Measurements from ENCODE around the gene CEMIP.

The CEMIP gene

DNA sequence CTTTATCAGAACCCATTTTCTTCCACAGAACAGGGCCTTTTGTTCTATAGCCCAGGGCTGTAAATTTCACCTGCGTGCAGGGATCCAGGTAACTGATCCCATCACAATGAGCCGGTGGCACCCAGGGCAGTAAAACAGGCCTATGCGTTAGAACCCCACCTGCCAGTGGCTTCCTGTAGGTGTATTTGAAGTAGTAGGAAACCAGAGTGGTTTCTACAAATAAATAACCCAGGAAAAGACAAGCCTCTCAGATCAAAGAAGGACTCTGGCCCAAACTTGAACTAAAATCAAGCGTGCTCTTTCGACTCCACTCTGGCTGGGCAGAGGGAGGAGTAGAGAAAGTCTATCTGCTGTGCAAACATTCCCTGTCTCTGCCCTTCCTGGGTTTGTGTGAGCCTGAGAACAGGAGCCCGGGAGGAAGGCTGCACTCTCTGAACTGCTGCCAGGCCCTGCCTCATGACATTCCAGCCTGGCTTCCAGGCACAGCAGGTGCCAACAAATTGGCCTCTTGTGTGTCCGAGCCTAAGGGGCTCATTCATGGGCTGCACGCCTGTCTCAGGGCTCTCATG lies 77.7 kb downstream of the CEMIP start:
- no peaks in the 10 kb centered on the region for H3K79me2 ChIP-seq (ENCODE audit: insufficient read depth, low read length)
- no peaks in the 10 kb centered on the region for H4K20me1 ChIP-seq (ENCODE audit: insufficient read depth, low read length, poor library complexity, severe bottlenecking)
- no peak overlapping the region for H3K4me2 ChIP-seq (ENCODE audit: low read depth, low read length, poor library complexity, severe bottlenecking)
- H3K9me2 ChIP-seq (replicated peaks; ENCODE audit: low read depth, low read length): no peaks in the 10 kb centered on the region
- TF ChIP-seq, protein P1, sequence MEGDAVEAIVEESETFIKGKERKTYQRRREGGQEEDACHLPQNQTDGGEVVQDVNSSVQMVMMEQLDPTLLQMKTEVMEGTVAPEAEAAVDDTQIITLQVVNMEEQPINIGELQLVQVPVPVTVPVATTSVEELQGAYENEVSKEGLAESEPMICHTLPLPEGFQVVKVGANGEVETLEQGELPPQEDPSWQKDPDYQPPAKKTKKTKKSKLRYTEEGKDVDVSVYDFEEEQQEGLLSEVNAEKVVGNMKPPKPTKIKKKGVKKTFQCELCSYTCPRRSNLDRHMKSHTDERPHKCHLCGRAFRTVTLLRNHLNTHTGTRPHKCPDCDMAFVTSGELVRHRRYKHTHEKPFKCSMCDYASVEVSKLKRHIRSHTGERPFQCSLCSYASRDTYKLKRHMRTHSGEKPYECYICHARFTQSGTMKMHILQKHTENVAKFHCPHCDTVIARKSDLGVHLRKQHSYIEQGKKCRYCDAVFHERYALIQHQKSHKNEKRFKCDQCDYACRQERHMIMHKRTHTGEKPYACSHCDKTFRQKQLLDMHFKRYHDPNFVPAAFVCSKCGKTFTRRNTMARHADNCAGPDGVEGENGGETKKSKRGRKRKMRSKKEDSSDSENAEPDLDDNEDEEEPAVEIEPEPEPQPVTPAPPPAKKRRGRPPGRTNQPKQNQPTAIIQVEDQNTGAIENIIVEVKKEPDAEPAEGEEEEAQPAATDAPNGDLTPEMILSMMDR (conservative IDR thresholded peaks at IDR 0.05; ENCODE audit: low read length): no peak
- TF ChIP-seq EZH2phosphoT487 (IDR thresholded peaks at IDR 0.05; ENCODE audit: borderline replicate concordance): no peak
- no peaks in the 10 kb centered on the region for H3K27me3 ChIP-seq (ENCODE audit: insufficient read depth, low read length, poor library complexity, severe bottlenecking)
- no peak overlapping the region for H2AFZ ChIP-seq (ENCODE audit: low read length)
- no peaks in the 10 kb centered on the region for H3F3A ChIP-seq (ENCODE audit: low read depth)
- H3K9me3 ChIP-seq (ENCODE audit: insufficient read depth, low read depth, low read length): no peaks in the 10 kb centered on the region
- peaks cover 8% of the 10 kb centered on the region for H3K4me1 ChIP-seq (ENCODE audit: insufficient read depth, low read length, poor library complexity, severe bottlenecking)
- H3K36me3 ChIP-seq (ENCODE audit: insufficient read depth, low read length): no peaks in the 10 kb centered on the region
- H3K9ac ChIP-seq (ENCODE audit: low read depth, low read length, poor library complexity, severe bottlenecking): no peak overlapping the region
- no peak overlapping the region for H3K4me3 ChIP-seq (ENCODE audit: low read length, poor library complexity, severe bottlenecking)

DNA sequence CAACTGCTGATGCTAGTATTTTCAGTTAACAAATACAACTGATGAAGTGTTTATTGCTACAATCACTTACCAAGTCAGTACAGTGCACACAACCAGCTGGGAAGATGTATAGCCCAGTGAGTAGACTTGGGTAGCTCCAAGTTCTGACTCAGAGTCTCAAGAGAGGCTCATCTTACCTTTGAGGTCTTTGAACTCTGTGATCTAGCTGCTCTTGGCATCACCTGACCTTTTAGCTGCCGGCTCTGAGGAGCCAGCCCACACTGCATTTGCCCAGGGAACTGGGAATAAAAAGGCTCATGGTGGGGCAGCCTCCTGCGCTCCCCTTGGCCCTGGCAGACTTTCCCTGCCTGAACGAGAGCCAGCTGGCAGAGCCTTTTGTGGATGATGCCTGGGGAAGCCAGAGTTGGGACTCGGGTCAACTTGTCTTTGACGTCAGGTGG lies 82.6 kb downstream of the CEMIP start:
- no peak overlapping the region for H2AFZ ChIP-seq (ENCODE audit: low read length)

DNA sequence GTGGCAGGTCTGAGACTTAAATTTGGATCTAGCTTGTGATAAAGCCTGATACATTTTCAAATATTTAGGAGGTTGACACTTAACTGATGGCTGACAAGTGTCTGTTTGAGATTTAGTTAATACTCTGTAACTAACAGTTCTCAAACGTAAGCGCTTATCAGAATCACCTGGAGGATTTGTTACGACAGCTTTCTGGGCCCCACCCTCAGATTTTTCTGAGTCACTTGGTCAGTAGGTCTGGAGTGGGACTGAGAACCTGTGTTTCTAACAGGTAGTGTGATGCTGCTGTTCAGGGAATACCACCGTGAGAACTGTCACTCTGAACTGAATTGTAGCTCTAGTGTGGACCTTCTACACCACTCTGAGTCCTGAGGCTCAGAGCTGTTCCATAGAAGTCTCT lies 85.5 kb downstream of the CEMIP start:
- H3K36me3 ChIP-seq (ENCODE audit: insufficient read depth, low read length): no peaks in the 10 kb centered on the region
- H3K27me3 ChIP-seq (ENCODE audit: insufficient read depth, low read length, poor library complexity, severe bottlenecking): no peaks in the 10 kb centered on the region
- H4K20me1 ChIP-seq (ENCODE audit: insufficient read depth, low read length, poor library complexity, severe bottlenecking): no peaks in the 10 kb centered on the region
- TF ChIP-seq, protein P1 (conservative IDR thresholded peaks at IDR 0.05; ENCODE audit: low read length): no peak
- no peak for TF ChIP-seq EZH2phosphoT487 (IDR thresholded peaks at IDR 0.05; ENCODE audit: borderline replicate concordance)
- H3K4me2 ChIP-seq (ENCODE audit: low read depth, low read length, poor library complexity, severe bottlenecking): no peak overlapping the region
- no peak overlapping the region for H2AFZ ChIP-seq (ENCODE audit: low read length)
- H3K9me2 ChIP-seq (replicated peaks; ENCODE audit: low read depth, low read length): no peaks in the 10 kb centered on the region
- H3K4me1 ChIP-seq (ENCODE audit: insufficient read depth, low read length, poor library complexity, severe bottlenecking): no peaks in the 10 kb centered on the region
- H3K4me3 ChIP-seq (ENCODE audit: low read length, poor library complexity, severe bottlenecking): no peak overlapping the region
- H3K9ac ChIP-seq (ENCODE audit: low read depth, low read length, poor library complexity, severe bottlenecking): no peak overlapping the region
- H3K9me3 ChIP-seq (ENCODE audit: insufficient read depth, low read depth, low read length): no peaks in the 10 kb centered on the region
- H3K79me2 ChIP-seq (ENCODE audit: insufficient read depth, low read length): no peaks in the 10 kb centered on the region
- H3F3A ChIP-seq (ENCODE audit: low read depth): no peaks in the 10 kb centered on the region

More for the DNA sequence above, 82.6 kb downstream of the CEMIP start:
- no peaks in the 10 kb centered on the region for H3F3A ChIP-seq (ENCODE audit: low read depth)
- no peak overlapping the region for H3K9ac ChIP-seq (ENCODE audit: low read depth, low read length, poor library complexity, severe bottlenecking)
- no peaks in the 10 kb centered on the region for H3K9me2 ChIP-seq (replicated peaks; ENCODE audit: low read depth, low read length)
- H3K4me1 ChIP-seq (ENCODE audit: insufficient read depth, low read length, poor library complexity, severe bottlenecking): peaks cover 5% of the 10 kb centered on the region
- no peaks in the 10 kb centered on the region for H3K79me2 ChIP-seq (ENCODE audit: insufficient read depth, low read length)
- TF ChIP-seq, protein P1 (conservative IDR thresholded peaks at IDR 0.05; ENCODE audit: low read length): no peak
- no peak overlapping the region for H3K4me3 ChIP-seq (ENCODE audit: low read length, poor library complexity, severe bottlenecking)
- no peaks in the 10 kb centered on the region for H3K36me3 ChIP-seq (ENCODE audit: insufficient read depth, low read length)
- H3K27me3 ChIP-seq (ENCODE audit: insufficient read depth, low read length, poor library complexity, severe bottlenecking): no peaks in the 10 kb centered on the region
- H4K20me1 ChIP-seq (ENCODE audit: insufficient read depth, low read length, poor library complexity, severe bottlenecking): no peaks in the 10 kb centered on the region
- H3K4me2 ChIP-seq (ENCODE audit: low read depth, low read length, poor library complexity, severe bottlenecking): no peak overlapping the region
- H3K9me3 ChIP-seq (ENCODE audit: insufficient read depth, low read depth, low read length): no peaks in the 10 kb centered on the region

Data from Loucy (cell line).